Activated CD4-positive, alpha-beta T cell treated with anti-CD3 and anti-CD28 coated beads, Interleukin-10, Interleukin-2, amounts not matched to agents 100 ng/mL and 50 ng/mL, durations not matched to agents 16 hours and 8 hours (primary cell): Measurements from ENCODE around the gene ETS1.
"Not testable (repeated sequence)": the region's sequence is repeated elsewhere in the genome, so short reads cannot be mapped to it uniquely, and the experiment has no call there.

Experiments
- DNase-seq: peaks from one replicate; pipeline ENCODE4 v3.0.0-alpha.2; 2020

ETS1 gene

GRCh38 chr11:128457874-128458273 is 129.5 kb downstream of the ETS1 start:
- no peak for DNase-seq

GRCh38 chr11:128456566-128457268 is 130.6 kb downstream of the ETS1 start:
- DNase-seq: no peak

GRCh38 chr11:128455766-128456165 is 131.6 kb downstream of the ETS1 start:
- DNase-seq: no peak

GRCh38 chr11:128453444-128454336 is 133.7 kb downstream of the ETS1 start:
- DNase-seq: no peak

GRCh38 chr11:128451652-128452470 is 135.5 kb downstream of the ETS1 start:
- no peak for DNase-seq

- no peak for DNase-seq
These were observed 136.3 kb downstream of the ETS1 start for GRCh38 chr11:128450882-128451651.

- not testable (repeated sequence) for DNase-seq
These were observed 136.9 kb downstream of the ETS1 start for GRCh38 chr11:128450425-128450824.

GRCh38 chr11:128448981-128449713 is 138.2 kb downstream of the ETS1 start:
- DNase-seq: peak; percentile 39

- DNase-seq: no peak
These were observed 139.0 kb downstream of the ETS1 start for GRCh38 chr11:128448200-128448886.

GRCh38 chr11:128447233-128447632 is 140.1 kb downstream of the ETS1 start:
- DNase-seq: no peak

- DNase-seq: not testable (repeated sequence)
These were observed 141.4 kb downstream of the ETS1 start for GRCh38 chr11:128445921-128446320.

GRCh38 chr11:128437136-128437535 is 150.2 kb downstream of the ETS1 start:
- no peak for DNase-seq

- no peak for DNase-seq
These were observed 152.5 kb downstream of the ETS1 start for GRCh38 chr11:128434818-128435217.

- no peak for DNase-seq
These were observed 152.9 kb downstream of the ETS1 start for GRCh38 chr11:128434411-128434810.

GRCh38 chr11:128432926-128433325 is 154.4 kb downstream of the ETS1 start:
- no peak for DNase-seq

GRCh38 chr11:128431931-128432330 is 155.4 kb downstream of the ETS1 start:
- DNase-seq: no peak

GRCh38 chr11:128428935-128429334 is 158.4 kb downstream of the ETS1 start:
- DNase-seq: no peak

- DNase-seq: no peak
These were observed 162.5 kb downstream of the ETS1 start for GRCh38 chr11:128424851-128425285.

- DNase-seq: no peak
These were observed 163.1 kb downstream of the ETS1 start for GRCh38 chr11:128424271-128424711.

GRCh38 chr11:128422576-128423370 is 164.6 kb downstream of the ETS1 start:
- DNase-seq: peak; percentile 93
